Hematopoietic multipotent progenitor cell treated with erythropoietin and hydrocortisone succinate and interleukin-3 and kit ligand, for 17 days (in vitro differentiated cells): Measurements from ENCODE around the gene PCDHGA1.
A peak's percentile ranks its signal among the peaks of the same experiment; 100 is the strongest.
"Not testable (repeated sequence)": the region's sequence is repeated elsewhere in the genome, so short reads cannot be mapped to it uniquely, and the experiment has no call there.

Experiments
- DNase-seq: peaks from one replicate; pipeline ENCODE4 v3.0.0-alpha.2; 2015; ENCODE audit warnings: low spot score

Gene PCDHGA1

DNA sequence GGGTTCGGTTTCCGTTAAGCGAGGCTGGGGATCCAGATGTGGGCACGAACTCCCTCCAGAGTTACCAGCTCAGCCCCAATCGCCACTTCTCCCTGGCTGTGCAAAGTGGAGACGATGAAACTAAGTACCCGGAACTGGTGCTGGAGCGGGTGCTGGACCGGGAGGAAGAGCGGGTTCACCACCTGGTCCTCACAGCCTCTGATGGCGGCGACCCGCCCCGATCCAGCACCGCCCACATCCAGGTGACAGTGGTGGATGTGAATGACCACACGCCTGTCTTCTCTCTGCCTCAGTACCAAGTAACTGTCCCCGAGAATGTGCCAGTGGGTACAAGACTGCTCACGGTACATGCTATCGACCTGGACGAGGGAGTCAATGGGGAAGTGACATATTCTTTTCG is 53.0 kb downstream of the PCDHGA1 start:
- DNase-seq = no peak

DNA sequence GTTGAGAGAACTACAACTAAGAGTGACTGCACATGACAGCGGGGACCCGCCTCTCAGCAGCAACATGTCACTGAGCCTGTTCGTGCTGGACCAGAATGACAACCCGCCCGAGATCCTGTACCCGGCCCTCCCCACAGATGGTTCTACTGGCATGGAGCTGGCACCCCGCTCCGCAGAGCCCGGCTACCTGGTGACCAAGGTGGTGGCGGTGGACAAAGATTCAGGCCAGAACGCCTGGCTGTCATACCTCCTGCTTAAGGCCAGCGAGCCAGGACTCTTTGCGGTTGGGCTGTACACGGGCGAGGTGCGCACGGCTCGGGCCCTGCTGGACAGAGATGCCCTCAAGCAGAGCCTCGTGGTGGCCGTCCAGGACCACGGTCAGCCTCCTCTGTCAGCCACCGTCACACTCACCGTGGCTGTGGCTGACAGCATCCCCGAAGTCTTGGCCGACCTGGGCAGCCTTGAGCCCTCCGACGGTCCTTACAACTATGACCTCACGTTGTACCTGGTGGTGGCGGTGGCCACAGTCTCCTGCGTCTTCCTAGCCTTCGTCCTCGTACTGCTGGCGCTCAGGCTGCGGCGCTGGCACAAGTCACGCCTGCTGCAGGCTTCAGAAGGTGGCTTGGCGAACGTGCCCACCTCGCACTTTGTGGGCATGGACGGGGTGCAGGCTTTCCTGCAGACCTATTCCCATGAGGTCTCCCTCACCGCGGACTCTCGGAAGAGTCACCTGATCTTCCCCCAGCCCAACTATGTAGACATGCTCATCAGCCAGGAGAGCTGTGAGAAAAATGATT is 54.4 kb downstream of the PCDHGA1 start:
- no peak for DNase-seq

- DNase-seq = not testable (repeated sequence)
These were observed 57.4 kb downstream of the PCDHGA1 start, which contains the start of gene PCDHGB4 for GRCh38 chr5:141387557-141388311. Gene PCDHGB4, plus strand, starts transcription at chr5:141387698. Its CDS starts 187 bp downstream, at chr5:141387885.

- no peak for DNase-seq
These were observed 58.3 kb downstream of the PCDHGA1 start for GRCh38 chr5:141388661-141389060.

DNA sequence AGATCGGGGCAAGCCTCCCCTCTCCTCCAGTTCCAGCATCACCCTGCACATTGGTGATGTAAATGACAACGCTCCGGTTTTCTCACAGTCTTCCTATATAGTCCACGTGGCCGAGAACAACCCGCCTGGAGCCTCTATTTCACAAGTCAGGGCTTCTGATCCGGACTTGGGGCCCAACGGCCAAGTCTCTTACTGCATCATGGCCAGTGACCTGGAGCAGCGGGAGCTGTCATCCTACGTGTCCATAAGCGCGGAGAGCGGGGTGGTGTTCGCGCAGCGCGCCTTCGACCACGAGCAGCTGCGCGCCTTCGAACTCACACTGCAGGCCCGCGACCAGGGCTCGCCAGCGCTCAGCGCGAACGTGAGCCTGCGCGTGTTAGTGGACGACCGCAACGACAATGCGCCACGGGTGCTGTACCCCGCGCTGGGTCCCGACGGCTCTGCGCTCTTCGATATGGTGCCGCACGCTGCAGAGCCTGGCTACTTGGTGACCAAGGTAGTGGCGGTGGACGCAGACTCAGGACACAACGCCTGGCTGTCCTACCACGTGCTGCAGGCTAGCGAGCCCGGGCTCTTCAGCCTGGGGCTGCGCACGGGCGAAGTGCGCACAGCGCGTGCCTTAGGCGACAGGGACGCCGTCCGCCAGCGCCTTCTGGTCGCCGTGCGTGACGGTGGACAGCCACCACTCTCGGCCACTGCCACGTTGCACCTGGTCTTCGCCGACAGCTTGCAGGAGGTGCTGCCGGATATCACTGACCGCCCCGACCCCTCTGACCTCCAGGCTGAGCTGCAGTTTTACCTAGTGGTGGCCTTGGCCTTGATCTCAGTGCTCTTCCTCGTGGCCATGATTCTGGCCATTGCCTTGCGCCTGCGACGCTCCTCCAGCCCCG is 59.1 kb downstream of the PCDHGA1 start:
- DNase-seq = no peak

GRCh38 chr5:141392429-141393198 is 62.3 kb downstream of the PCDHGA1 start, which contains the start of gene PCDHGA8:
Gene PCDHGA8, plus strand, starts transcription at chr5:141392633. Its CDS starts 181 bp downstream, at chr5:141392814.
- no peak for DNase-seq

DNA sequence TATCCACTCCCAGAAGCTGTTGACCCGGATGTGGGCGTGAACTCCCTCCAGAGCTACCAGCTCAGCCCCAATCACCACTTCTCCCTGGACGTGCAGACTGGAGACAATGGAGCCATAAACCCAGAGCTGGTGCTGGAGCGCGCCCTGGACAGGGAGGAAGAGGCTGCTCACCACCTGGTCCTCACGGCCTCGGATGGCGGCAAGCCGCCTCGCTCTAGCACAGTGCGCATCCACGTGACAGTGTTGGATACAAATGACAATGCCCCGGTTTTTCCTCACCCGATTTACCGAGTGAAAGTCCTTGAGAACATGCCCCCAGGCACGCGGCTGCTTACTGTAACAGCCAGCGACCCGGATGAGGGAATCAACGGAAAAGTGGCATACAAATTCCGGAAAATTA is 63.0 kb downstream of the PCDHGA1 start:
- no peak for DNase-seq

DNA sequence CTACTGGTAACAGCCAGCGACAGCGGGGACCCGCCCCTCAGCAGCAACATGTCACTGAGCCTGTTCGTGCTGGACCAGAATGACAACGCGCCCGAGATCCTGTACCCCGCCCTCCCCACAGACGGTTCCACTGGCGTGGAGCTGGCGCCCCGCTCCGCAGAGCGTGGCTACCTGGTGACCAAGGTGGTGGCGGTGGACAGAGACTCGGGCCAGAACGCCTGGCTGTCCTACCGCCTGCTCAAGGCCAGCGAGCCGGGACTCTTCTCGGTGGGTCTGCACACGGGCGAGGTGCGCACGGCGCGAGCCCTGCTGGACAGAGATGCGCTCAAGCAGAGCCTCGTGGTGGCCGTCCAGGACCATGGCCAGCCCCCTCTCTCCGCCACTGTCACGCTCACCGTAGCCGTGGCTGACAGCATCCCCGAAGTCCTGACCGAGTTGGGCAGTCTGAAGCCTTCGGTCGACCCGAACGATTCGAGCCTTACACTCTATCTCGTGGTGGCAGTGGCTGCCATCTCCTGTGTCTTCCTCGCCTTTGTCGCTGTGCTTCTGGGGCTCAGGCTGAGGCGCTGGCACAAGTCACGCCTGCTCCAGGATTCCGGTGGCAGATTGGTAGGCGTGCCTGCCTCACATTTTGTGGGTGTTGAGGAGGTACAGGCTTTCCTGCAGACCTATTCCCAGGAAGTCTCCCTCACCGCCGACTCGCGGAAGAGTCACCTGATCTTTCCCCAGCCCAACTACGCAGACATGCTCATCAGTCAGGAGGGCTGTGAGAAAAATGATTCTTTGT is 64.3 kb downstream of the PCDHGA1 start:
- not testable (repeated sequence) for DNase-seq

DNA sequence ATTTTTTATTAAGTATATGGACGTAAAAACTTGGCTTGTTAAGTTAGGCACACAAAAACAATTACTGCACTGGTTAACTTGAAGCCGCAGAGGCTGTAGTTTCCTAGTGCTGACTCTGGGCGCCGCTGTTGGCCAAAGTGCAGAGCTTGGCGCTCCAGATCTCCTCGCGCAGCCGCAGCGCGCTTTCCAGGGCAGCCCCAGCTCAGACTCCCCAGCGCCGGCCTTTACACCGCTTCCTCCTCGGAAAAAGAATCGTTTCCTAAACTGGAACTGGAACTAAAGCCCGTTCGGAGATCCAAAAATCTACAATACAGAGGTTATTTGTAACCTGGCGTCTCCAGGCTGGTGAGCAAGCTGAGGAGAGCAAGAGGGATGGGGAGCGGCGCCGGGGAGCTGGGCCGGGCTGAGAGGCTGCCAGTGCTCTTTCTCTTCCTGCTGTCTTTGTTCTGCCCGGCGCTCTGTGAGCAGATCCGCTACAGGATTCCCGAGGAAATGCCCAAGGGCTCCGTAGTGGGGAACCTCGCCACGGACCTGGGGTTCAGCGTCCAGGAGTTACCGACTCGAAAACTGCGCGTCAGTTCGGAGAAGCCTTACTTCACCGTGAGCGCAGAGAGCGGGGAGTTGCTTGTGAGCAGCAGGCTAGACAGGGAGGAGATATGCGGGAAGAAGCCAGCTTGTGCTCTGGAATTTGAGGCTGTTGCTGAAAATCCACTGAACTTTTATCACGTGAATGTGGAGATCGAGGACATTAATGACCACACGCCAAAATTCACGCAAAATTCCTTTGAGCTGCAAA is 67.6 kb downstream of the PCDHGA1 start, which contains the start of gene PCDHGB5:
Gene PCDHGB5 (plus strand): TSS at position 192 of the 796 bp plus-strand sequence. CDS start 181 bp downstream, at position 373.
- DNase-seq = not testable (repeated sequence)

DNA sequence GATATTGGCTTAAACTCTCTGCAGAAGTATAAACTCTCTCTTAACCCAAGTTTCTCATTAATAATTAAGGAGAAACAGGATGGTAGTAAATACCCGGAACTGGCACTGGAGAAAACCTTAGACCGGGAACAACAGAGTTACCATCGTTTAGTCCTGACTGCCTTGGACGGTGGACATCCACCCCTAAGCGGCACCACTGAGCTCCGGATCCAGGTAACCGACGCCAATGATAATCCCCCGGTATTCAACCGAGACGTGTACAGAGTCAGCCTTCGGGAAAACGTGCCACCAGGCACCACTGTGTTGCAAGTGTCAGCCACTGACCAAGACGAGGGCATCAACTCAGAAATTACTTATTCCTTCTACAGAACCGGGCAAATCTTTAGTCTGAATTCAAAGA is 68.3 kb downstream of the PCDHGA1 start:
- no peak for DNase-seq

- DNase-seq = no peak
These were observed 69.4 kb downstream of the PCDHGA1 start for GRCh38 chr5:141399555-141400258.

GRCh38 chr5:141402553-141403243 is 72.4 kb downstream of the PCDHGA1 start, which contains the start of gene PCDHGA9:
Gene PCDHGA9, plus strand, starts transcription at chr5:141402778. Its CDS starts 175 bp downstream, at chr5:141402953.
- no peak for DNase-seq

GRCh38 chr5:141403387-141403786 is 73.1 kb downstream of the PCDHGA1 start:
- no peak for DNase-seq

GRCh38 chr5:141407790-141408505 is 77.6 kb downstream of the PCDHGA1 start, which contains the start of gene PCDHGB6:
Gene PCDHGB6, plus strand, starts transcription at chr5:141408021. Its CDS starts 182 bp downstream, at chr5:141408203.
- peak; percentile 6 for DNase-seq

DNA sequence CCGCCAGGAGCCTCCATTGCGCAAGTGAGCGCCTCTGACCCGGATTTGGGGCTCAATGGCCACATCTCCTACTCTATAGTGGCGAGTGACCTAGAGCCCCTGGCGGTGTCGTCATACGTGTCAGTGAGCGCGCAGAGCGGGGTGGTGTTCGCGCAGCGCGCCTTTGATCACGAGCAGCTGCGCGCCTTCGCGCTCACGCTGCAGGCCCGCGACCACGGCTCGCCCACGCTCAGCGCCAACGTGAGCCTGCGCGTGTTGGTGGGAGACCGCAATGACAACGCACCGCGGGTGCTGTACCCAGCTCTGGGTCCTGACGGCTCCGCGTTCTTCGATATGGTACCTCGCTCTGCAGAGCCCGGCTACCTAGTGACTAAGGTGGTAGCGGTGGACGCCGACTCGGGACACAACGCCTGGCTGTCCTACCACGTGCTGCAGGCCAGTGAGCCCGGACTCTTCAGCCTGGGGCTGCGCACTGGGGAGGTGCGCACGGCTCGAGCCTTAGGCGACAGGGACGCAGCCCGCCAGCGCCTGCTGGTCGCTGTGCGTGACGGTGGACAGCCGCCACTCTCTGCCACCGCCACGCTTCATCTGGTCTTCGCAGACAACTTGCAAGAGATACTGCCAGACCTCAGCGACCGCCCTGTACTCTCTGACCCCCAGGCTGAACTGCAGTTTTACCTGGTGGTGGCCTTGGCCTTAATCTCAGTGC is 79.4 kb downstream of the PCDHGA1 start:
- no peak for DNase-seq

DNA sequence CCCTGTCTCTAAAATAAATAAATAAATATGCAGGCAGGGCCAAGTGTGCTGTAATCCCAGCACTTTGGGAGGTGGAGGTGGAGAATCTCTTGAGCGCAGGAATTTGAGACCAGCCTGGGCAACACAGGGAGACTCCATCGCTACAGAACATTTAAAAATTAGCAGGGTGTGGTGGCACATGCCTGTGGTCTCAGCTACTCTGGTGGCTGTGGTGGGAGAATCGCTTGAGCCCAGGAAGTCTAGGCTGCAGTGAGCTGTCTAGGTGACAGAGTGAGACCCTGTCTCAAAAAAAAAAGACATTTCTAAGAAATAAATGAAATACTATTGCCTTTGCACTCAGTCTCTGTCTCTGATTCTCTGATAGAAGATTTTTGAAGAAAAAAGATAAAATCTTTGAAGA is 81.3 kb downstream of the PCDHGA1 start:
- DNase-seq = no peak
